GM18511 (cell line): Measurements from ENCODE around the gene TAF3.
"Not testable (repeated sequence)": the region's sequence is repeated elsewhere in the genome, so short reads cannot be mapped to it uniquely, and the experiment has no call there.

Source experiments
- ATAC-seq: cut with Tn5 transposase; IDR thresholded peaks from one replicate; pipeline ENCODE4 v1.9.1; 2021; ENCODE audit warnings: mild to moderate bottlenecking, moderate library complexity; ENCODE audit not compliant: unreplicated experiment

Gene TAF3

GRCh38 chr10:7810443-7810842 lies 7.9 kb upstream of the TAF3 start:
- no peak for ATAC-seq

DNA sequence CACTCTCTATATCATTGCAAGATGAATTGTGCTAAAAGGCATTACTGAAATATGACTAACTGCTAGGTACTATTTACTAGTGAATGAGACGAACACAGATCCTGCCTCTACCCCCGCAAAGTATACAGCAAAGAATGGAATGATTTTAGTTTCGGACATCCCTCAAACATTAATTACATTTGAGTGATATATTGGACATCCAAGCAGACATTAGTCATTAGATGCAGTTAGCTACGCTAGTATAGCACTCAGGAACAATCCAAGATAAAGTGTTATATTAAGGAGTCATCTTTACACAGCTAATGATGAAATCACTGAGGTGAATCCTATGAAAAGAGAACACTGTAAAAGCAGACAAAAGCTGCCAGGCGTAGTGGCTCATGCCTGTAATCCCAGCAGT lies 7.3 kb upstream of the TAF3 start:
- ATAC-seq = no peak

DNA sequence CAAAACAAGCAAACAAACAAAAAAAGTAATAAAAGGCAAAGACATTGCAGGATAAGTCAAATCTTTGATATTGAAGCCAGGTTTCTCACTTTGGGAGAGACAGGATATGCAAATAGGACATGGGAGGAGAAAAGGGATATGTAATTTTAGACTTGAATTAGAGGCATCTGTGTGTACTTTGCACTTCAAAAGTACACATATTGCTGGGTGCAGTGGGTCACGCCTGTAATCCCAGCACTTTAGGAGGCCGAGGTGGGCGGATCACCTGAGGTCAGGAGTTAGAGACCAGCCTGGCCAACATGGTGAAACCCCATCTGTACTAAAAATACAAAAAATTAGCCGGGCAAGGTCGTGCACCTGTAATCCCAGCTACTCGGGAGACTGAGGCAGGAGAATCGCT lies 6.6 kb upstream of the TAF3 start:
- not testable (repeated sequence) for ATAC-seq

DNA sequence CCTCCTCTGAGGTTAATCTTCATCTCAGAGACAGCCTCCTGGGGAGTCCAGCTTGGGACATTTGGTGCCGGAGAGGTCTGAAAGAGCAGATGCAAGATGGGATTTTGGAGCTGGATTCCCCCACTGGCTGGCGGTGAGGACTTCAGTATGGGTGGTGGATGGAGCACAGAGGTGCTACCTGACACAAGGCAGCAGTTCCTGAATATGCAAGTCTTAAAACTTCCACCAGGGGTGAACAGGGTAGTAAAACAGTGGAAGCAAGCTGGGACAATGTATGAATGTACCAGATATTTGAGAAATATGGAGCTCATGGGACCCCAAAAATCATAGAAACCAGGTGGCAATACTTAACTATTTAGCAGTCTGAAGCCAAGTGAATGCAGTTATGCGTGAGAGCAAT lies 4.8 kb upstream of the TAF3 start:
- ATAC-seq = no peak

GRCh38 chr10:7817576-7817975 lies 729 bp upstream of the TAF3 start:
- no peak for ATAC-seq

DNA sequence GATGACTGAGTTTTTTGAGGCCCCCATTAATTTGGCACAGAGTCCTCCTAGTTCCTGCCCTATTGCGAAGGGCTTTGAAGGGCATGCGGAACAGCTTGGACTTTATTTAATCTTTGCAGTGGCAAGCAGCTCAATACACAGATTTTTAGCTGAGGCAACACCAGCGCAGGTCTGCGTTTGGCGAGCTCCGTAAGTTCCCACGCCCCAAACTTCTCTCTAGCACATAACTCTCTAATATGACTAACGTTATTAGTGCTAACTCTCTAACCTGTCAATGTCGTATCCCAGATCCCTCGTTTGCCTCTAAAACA lies 366 bp upstream of the TAF3 start:
- peak; percentile 23 for ATAC-seq

DNA sequence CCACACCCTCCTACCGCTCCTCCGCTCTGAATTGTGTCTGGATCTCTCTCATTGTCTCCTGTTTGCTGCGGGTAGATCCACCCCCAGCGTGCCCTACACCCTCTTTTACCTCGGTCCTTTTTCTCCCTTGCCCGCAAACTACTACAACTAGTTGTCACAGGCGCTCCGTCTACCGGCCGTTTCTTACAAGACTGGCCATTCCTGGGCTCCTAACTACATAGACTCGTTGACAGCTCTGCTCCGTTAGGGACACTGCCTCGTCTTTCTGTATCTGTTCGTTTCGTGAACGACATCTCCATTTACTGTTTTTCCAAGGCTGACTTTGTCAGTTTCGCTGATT lies 786 bp downstream of the TAF3 start:
- ATAC-seq = peak; percentile 55

- ATAC-seq = no peak
Observed at GRCh38 chr10:7824251-7824650, 5.9 kb downstream of the TAF3 start.

DNA sequence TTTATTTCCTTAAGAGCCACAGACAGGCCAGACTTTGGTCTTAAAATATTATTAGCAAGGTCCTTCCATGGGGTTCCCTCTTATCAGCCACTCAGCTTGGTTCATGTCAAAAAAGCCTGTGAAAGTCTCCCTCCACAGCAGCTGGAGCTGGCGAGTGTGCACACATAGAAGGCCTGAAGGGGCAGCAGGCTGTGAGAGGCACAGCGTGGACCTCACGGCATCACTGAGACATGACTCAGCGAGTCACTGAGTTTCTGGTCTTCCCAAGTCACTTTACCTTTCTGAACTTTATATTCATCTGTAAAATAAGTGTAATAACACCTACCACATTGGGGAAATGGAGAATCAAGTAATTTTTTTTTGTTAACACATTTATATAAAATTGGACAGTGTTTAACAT lies 8.7 kb downstream of the TAF3 start:
- ATAC-seq = no peak

- no peak for ATAC-seq
Observed at GRCh38 chr10:7829289-7829834, 11.1 kb downstream of the TAF3 start.

GRCh38 chr10:7832060-7832459 lies 13.8 kb downstream of the TAF3 start:
- no peak for ATAC-seq

GRCh38 chr10:7833210-7833609 lies 14.9 kb downstream of the TAF3 start:
- ATAC-seq = no peak

GRCh38 chr10:7834262-7834661 lies 16.0 kb downstream of the TAF3 start:
- ATAC-seq = no peak

- ATAC-seq = no peak
Observed at GRCh38 chr10:7836571-7836970, 18.3 kb downstream of the TAF3 start.

DNA sequence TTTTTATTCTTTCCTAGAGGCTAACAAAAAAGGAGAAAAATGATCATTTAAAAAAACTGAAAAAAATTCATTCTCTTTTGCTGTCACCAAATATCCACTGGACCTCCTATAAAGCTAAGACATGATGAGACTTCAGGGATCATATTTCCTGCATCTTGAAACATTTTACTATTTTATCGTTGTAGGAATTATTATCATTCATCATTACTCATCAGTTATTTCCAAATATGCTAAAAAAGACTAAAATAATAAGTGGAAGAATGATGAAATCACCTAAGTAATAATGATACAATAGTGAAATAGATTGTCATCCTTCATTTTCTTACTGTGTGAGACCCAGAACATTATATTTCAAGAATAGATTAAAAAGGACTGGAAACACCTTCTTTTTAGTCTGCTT lies 28.3 kb downstream of the TAF3 start:
- no peak for ATAC-seq

DNA sequence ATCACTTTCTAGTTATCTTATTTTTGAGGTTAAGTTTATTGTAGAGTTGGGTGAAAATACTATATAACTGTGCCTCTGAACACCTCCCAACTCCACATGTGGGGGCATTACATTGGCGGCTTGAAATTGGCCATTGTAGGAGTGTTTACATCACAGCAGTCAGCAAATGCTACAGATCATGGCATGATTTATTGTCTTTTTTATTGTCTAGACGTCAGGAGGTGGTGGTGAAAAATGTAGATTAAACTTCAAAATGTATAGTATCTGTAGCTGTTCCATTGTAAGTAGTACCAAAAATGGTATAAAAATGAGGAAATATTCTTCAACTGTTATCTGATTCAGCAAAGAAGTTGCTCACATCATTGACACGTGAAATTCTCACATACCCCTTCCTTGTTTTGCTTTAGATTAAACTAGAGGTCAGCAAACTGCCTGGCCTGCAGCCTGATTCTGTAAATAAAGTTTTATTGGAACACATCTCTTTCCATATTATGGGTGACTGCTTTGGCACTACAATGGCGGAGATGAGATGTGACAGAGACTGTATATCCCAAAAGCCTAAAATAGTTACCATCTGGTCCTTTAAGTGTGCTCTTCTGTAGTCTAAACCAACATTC lies 35.0 kb downstream of the TAF3 start:
- ATAC-seq = no peak

- ATAC-seq = no peak
Observed at GRCh38 chr10:7853890-7854289, 35.6 kb downstream of the TAF3 start.

DNA sequence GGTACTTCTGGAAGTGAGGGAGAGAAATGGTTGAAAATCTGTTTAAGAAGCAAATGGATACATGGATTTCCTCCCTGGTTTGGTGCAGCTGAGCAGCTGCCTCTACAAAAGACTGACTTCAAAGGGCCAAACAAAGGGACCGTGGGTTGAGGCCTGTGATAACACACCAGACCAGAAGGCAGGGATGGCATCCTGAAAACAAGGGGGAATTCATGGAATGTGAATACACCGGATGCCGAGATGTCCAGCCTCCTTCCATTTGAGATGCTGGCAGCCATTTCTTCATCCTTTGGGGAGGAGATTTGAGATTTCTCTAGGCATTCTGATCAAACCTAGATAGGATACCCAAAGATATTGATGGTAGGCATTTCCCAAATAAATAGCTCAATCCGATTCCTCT lies 36.9 kb downstream of the TAF3 start:
- ATAC-seq = no peak

- ATAC-seq = no peak
Observed at GRCh38 chr10:7856678-7857077, 38.4 kb downstream of the TAF3 start.

GRCh38 chr10:7857262-7857661 lies 39.0 kb downstream of the TAF3 start:
- no peak for ATAC-seq

- ATAC-seq = no peak
Observed at GRCh38 chr10:7861509-7862120, 43.3 kb downstream of the TAF3 start.

GRCh38 chr10:7862121-7862514 lies 43.8 kb downstream of the TAF3 start:
- ATAC-seq = no peak

GRCh38 chr10:7866176-7866575 lies 47.9 kb downstream of the TAF3 start:
- ATAC-seq = no peak
